Endothelial cell of umbilical vein (primary cell): ENCODE measurements around the gene ZDHHC3. TPM values are rescaled to one million over a fixed set of nuclear protein-coding genes. Genes with fewer than 3 reads are reported as not detected.

Experiments
- BruUV-seq: library from RNA; stranded (reverse); fragments of 400-500 nt; replicated peaks from 2 replicates; lab custom pipeline; 2021; lab: Mats Ljungman, UMichigan
- CTCF ChIA-PET: fragments of 300-600, 350-600 bp; sonication (Branson Sonifier 250); formaldehyde crosslinking; loops from one replicate; lab custom pipeline; 2021; ENCODE audit warnings: antibody characterized with exemption, inconsistent platforms; lab: Charles Lee
- POLR2A ChIA-PET: fragments of 300-600, 350-600 bp; sonication (Branson Sonifier 250); formaldehyde crosslinking; loops from one replicate; lab custom pipeline; 2021; ENCODE audit warnings: antibody characterized with exemption, inconsistent platforms; lab: Charles Lee
- DNase-seq: peaks from one replicate; pipeline ENCODE4 v3.0.0-alpha.2; 2011; ENCODE audit warnings: low read depth, low spot score
- FAIRE-seq: peaks from 2 replicates; lab custom pipeline; 2011; peaks lifted over from hg19 to GRCh38; lab: Jason Lieb, UNC
- H2AFZ ChIP-seq: 2 replicates; pipeline ENCODE4 v1.6.0; 2012; ENCODE audit warnings: low read depth, low read length, control low read depth, inconsistent platforms
- H3K27ac ChIP-seq: 2 replicates; pipeline ENCODE4 v1.5.1; 2011; ENCODE audit warnings: low read depth, mild to moderate bottlenecking, control low read depth, low read length, moderate library complexity; ENCODE audit not compliant: insufficient read depth
- H3K27me3 ChIP-seq, 2 experiments: 2 replicates each; pipeline versions ENCODE4 v1.6.0 to v1.6.1; 2011; ENCODE audit warnings: low read length in 2 of 2, mixed read lengths in 1 of 2; ENCODE audit not compliant: control insufficient read depth in 2 of 2, insufficient read depth in 2 of 2
- H3K36me3 ChIP-seq, 2 experiments: 2 replicates in 1 of 2; 3 replicates in 1 of 2; pipeline ENCODE4 v1.5.1; 2011; ENCODE audit warnings: low read length in 2 of 2, mild to moderate bottlenecking in 1 of 2, moderate library complexity in 1 of 2; ENCODE audit not compliant: control insufficient read depth in 2 of 2, insufficient read depth in 2 of 2; ENCODE audit errors: extremely low read depth in 1 of 2
- H3K4me1 ChIP-seq: 3 replicates; pipeline ENCODE4 v1.5.1; 2011; ENCODE audit warnings: mild to moderate bottlenecking, low read length; ENCODE audit not compliant: control insufficient read depth, insufficient read depth; ENCODE audit errors: extremely low read depth
- H3K4me2 ChIP-seq: 2 replicates; pipeline ENCODE4 v1.6.1; 2011; ENCODE audit warnings: low read length, control low read depth, mixed read lengths; ENCODE audit not compliant: insufficient read depth
- H3K4me3 ChIP-seq, 3 experiments: fragments of 200-600 bp in 1 of 3; sonication (generic), shearing (Covaris generic) in 1 of 3; replicated peaks in 1 of 3; 2 replicates each; pipeline ENCODE4 v1.5.1; 2011 to 2016; ENCODE audit warnings: control low read depth in 3 of 3, low read length in 3 of 3, mild to moderate bottlenecking in 2 of 3, inconsistent platforms in 1 of 3, low read depth in 1 of 3, moderate library complexity in 1 of 3; ENCODE audit not compliant: insufficient read depth in 1 of 3
- H3K79me2 ChIP-seq: 2 replicates; pipeline ENCODE4 v1.6.0; 2012; ENCODE audit warnings: low read length, inconsistent platforms; ENCODE audit not compliant: control insufficient read depth, insufficient read depth
- H3K9ac ChIP-seq: replicated peaks from 2 replicates; pipeline ENCODE3; 2011; ENCODE audit warnings: low read length, control low read depth; ENCODE audit not compliant: insufficient read depth; ENCODE audit errors: extremely low read depth
- H3K9me1 ChIP-seq: replicated peaks from 3 replicates; pipeline ENCODE4 v1.6.0; 2011; ENCODE audit warnings: mild to moderate bottlenecking, low read length; ENCODE audit not compliant: control insufficient read depth, insufficient read depth; ENCODE audit errors: extremely low read depth
- H3K9me3 ChIP-seq: replicated peaks from 2 replicates; pipeline ENCODE4 v1.5.1; 2012; ENCODE audit warnings: low read length, inconsistent platforms; ENCODE audit not compliant: control insufficient read depth, insufficient read depth
- H4K20me1 ChIP-seq: replicated peaks from 2 replicates; pipeline ENCODE3; 2011; ENCODE audit warnings: mild to moderate bottlenecking, low read length; ENCODE audit not compliant: control insufficient read depth, insufficient read depth; ENCODE audit errors: extremely low read depth
- EZH2 ChIP-seq: IDR thresholded peaks from 2 replicates; pipeline ENCODE4 v1.6.1; 2012; ENCODE audit warnings: borderline replicate concordance, low read depth, mild to moderate bottlenecking, moderate library complexity, low read length, inconsistent platforms; ENCODE audit not compliant: severe bottlenecking
- FOS ChIP-seq: IDR thresholded peaks from 2 replicates; pipeline ENCODE4 v1.6.1; 2011; ENCODE audit warnings: mild to moderate bottlenecking, low read length, moderate library complexity, borderline replicate concordance; ENCODE audit not compliant: insufficient read depth
- GATA2 ChIP-seq: IDR thresholded peaks from 2 replicates; pipeline ENCODE4 v1.7.0; 2011; ENCODE audit warnings: low read depth, mild to moderate bottlenecking, moderate library complexity, mixed read lengths, low read length; ENCODE audit not compliant: insufficient read length, insufficient read depth
- JUN ChIP-seq: IDR thresholded peaks from 2 replicates; pipeline ENCODE4 v1.6.1; 2011; ENCODE audit warnings: borderline replicate concordance, low read depth; ENCODE audit not compliant: insufficient read length, insufficient read depth
- MYC ChIP-seq: IDR thresholded peaks from one replicate; pipeline ENCODE4 v1.6.1; 2011; ENCODE audit warnings: mild to moderate bottlenecking, low read depth, low read length
- POLR2A ChIP-seq: IDR thresholded peaks from 2 replicates; pipeline ENCODE4 v1.6.1; 2012; ENCODE audit warnings: low read depth, mild to moderate bottlenecking, control low read depth, low read length
- POLR2AphosphoS5 ChIP-seq: IDR thresholded peaks from 2 replicates; pipeline ENCODE4 v1.6.1; 2012; ENCODE audit warnings: low read depth, mild to moderate bottlenecking, control low read depth, low read length, moderate library complexity; ENCODE audit not compliant: insufficient read depth
- dilution Hi-C: fragments of 300-500 bp; cut with MboI; formaldehyde crosslinking; loops from one replicate; pipeline ENCODE4 v1.15.0; 2019; ENCODE audit warnings: low sequenced_read_pairs; ENCODE audit not compliant: extremely low pct_ligation_motif_present
- intact Hi-C: fragments of 100-400 bp; cut with micrococcal nuclease; formaldehyde crosslinking; loops from one replicate; pipeline ENCODE4 v1.10.0; 2022
- polyA plus RNA-seq, 4 experiments: library from polyadenylated mRNA; depleted of rRNA in 3 of 4; stranded (reverse) in 3 of 4; unstranded in 1 of 4; fragments of >200 nt; gene quantifications; 2 replicates each; pipeline versions ENCODE4 v1.2.1 to v1.2.3, GENCODE V29; 2011 to 2012; ENCODE audit warnings: missing spikeins in 1 of 4
- total RNA-seq: library from RNA; stranded (reverse); gene quantifications from 2 replicates; pipeline ENCODE4 v1.2.3, GENCODE V29; 2021
- TF ChIP-seq, protein P1 (sequence below): IDR thresholded peaks from 2 replicates; pipeline ENCODE4 v1.6.1; 2011; ENCODE audit not compliant: insufficient read depth, insufficient read length
- TF ChIP-seq, protein P2 (sequence below), 2 donors: IDR thresholded peaks; 1 replicate in 1 of 2; 2 replicates in 1 of 2; pipeline ENCODE4 v1.5.1; 2011; ENCODE audit warnings: low read length in 2 of 2, mild to moderate bottlenecking in 2 of 2, moderate library complexity in 2 of 2, control low read depth in 1 of 2, inconsistent platforms in 1 of 2, low read depth in 1 of 2; ENCODE audit not compliant: insufficient read depth in 1 of 2; ENCODE audit errors: extremely low read depth in 1 of 2

The ZDHHC3 gene
- total and polyA plus RNA-seq, 2 donors (not counting 3 experiments of a cell fraction or from before 2014, with no cell fraction given) = 62.4 to 97.1 TPM

DNA sequence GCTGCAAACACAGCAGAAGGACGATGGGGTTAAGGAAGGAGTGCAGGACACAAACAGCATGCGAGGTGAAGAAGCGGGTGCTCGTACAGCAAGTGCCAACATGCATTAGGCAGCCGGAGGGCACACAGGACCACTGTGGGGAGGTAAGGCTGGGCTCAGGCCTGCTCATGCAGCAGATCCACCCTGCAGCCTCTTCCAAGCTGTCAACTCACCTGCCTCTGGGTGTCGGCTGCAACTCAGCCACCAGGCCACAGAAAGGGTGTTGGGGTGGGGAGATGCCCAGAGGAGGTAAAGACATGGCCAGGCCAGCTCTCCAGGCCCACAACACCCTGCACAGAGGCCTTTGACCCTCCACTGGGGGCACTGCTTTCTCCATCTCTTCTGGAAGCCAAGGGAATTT is 57.4 kb downstream of the ZDHHC3 start:
- no TSS peak for BruUV-seq
- DNase-seq (no peak), FAIRE-seq (no peak)
- Histone ChIP-seq H2AFZ (no peak overlapping the region), H4K20me1 (no peaks in the 10 kb centered on the region), H3K27me3 (no peaks in the 10 kb centered on the region), H3K9ac (no peak overlapping the region), H3K4me1 (peaks cover 2% of the 10 kb centered on the region), H3K9me1 (no peaks in the 10 kb centered on the region), H3K27ac (no peak overlapping the region), H3K9me3 (no peaks in the 10 kb centered on the region), H3K36me3 (peaks cover 0 to 7% of the 10 kb centered on the region in 2 experiments), H3K4me3 (no peak overlapping the region), H3K79me2 (no peaks in the 10 kb centered on the region), H3K4me2 (no peak overlapping the region)
- TF ChIP-seq GATA2 = no peak
- TF ChIP-seq POLR2A = no peak
- TF ChIP-seq EZH2 = no peak
- TF ChIP-seq MYC = no peak
- no peak for TF ChIP-seq POLR2AphosphoS5
- TF ChIP-seq JUN = no peak
- TF ChIP-seq, protein P1, sequence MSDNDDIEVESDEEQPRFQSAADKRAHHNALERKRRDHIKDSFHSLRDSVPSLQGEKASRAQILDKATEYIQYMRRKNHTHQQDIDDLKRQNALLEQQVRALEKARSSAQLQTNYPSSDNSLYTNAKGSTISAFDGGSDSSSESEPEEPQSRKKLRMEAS = no peak
- TF ChIP-seq FOS = no peak
- TF ChIP-seq, protein P2, sequence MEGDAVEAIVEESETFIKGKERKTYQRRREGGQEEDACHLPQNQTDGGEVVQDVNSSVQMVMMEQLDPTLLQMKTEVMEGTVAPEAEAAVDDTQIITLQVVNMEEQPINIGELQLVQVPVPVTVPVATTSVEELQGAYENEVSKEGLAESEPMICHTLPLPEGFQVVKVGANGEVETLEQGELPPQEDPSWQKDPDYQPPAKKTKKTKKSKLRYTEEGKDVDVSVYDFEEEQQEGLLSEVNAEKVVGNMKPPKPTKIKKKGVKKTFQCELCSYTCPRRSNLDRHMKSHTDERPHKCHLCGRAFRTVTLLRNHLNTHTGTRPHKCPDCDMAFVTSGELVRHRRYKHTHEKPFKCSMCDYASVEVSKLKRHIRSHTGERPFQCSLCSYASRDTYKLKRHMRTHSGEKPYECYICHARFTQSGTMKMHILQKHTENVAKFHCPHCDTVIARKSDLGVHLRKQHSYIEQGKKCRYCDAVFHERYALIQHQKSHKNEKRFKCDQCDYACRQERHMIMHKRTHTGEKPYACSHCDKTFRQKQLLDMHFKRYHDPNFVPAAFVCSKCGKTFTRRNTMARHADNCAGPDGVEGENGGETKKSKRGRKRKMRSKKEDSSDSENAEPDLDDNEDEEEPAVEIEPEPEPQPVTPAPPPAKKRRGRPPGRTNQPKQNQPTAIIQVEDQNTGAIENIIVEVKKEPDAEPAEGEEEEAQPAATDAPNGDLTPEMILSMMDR (IDR thresholded peaks at IDR 0.05; ENCODE audit: extremely low read depth in 1 of 2, insufficient read depth in 1 of 2, low read depth in 1 of 2, low read length in 2 of 2) = no peak
- intact Hi-C loops = no loop called here
- CTCF ChIA-PET = no interaction called here
- POLR2A ChIA-PET = no interaction called here
- dilution Hi-C loops = no loop called here
